Mesenchymal stem cell (in vitro differentiated cells and primary cell): ENCODE data around the gene ADIG.
A peak's percentile ranks its signal among the peaks of the same experiment; 100 is the strongest.

Experiments used
- DNase-seq: peaks from one replicate; pipeline ENCODE4 v3.0.0-alpha.2; 2013
- H2AFZ ChIP-seq: one replicate; pipeline ENCODE4 v1.6.1; 2013; ENCODE audit warnings: low read depth, mild to moderate bottlenecking, control low read depth, inconsistent platforms, low read length, moderate library complexity
- H2AK5ac ChIP-seq: 2 replicates; pipeline ENCODE4 v1.6.1; 2013; ENCODE audit warnings: low read length, moderate library complexity, mild to moderate bottlenecking, inconsistent platforms; ENCODE audit not compliant: severe bottlenecking
- H2BK120ac ChIP-seq: one replicate; pipeline ENCODE4 v1.6.1; 2013; ENCODE audit warnings: low read depth, mild to moderate bottlenecking, inconsistent platforms, low read length, moderate library complexity
- H2BK12ac ChIP-seq, 2 experiments: one replicate each; pipeline ENCODE4 v1.6.1; 2013; ENCODE audit warnings: inconsistent platforms in 2 of 2, low read length in 2 of 2, mild to moderate bottlenecking in 2 of 2, moderate library complexity in 2 of 2, control low read depth in 1 of 2
- H2BK15ac ChIP-seq: one replicate; pipeline ENCODE4 v1.6.1; 2013; ENCODE audit warnings: mild to moderate bottlenecking, low read depth, inconsistent platforms; ENCODE audit not compliant: poor library complexity, severe bottlenecking
- H2BK5ac ChIP-seq: 2 replicates; pipeline ENCODE4 v1.6.1; 2013; ENCODE audit warnings: low read depth, mild to moderate bottlenecking, low read length, control low read depth, inconsistent platforms; ENCODE audit not compliant: poor library complexity, severe bottlenecking
- H3K14ac ChIP-seq, 2 experiments: one replicate each; pipeline ENCODE4 v1.6.1; 2013; ENCODE audit warnings: inconsistent platforms in 2 of 2, low read length in 2 of 2, control low read depth in 1 of 2, mild to moderate bottlenecking in 1 of 2, moderate library complexity in 1 of 2
- H3K18ac ChIP-seq, 2 experiments: one replicate each; pipeline ENCODE4 v1.6.1; 2013; ENCODE audit warnings: inconsistent platforms in 2 of 2, low read length in 2 of 2, control low read depth in 1 of 2, low read depth in 1 of 2, mild to moderate bottlenecking in 1 of 2
- H3K23ac ChIP-seq, 2 experiments: one replicate each; pipeline ENCODE4 v1.6.1; 2013; ENCODE audit warnings: inconsistent platforms in 2 of 2, low read length in 2 of 2, mild to moderate bottlenecking in 2 of 2, moderate library complexity in 2 of 2, control low read depth in 1 of 2
- H3K27ac ChIP-seq: 2 replicates; pipeline ENCODE4 v1.5.1; 2013; ENCODE audit warnings: mild to moderate bottlenecking, moderate library complexity, low read length, control low read depth, inconsistent platforms; ENCODE audit not compliant: poor library complexity, severe bottlenecking
- H3K27me3 ChIP-seq, 2 experiments: 2 replicates each; pipeline versions ENCODE4 v1.6.1 to v1.7.0; 2013; ENCODE audit warnings: low read length in 2 of 2, mild to moderate bottlenecking in 2 of 2, moderate library complexity in 2 of 2, control low read depth in 1 of 2, inconsistent platforms in 1 of 2; ENCODE audit not compliant: control insufficient read depth in 1 of 2, insufficient read depth in 1 of 2
- H3K36me3 ChIP-seq, 2 experiments: 2 replicates each; pipeline versions ENCODE4 v1.6.1 to v1.7.0; 2013; ENCODE audit warnings: low read length in 2 of 2, control low read depth in 1 of 2, inconsistent platforms in 1 of 2, low read depth in 1 of 2, mild to moderate bottlenecking in 1 of 2; ENCODE audit not compliant: insufficient read depth in 2 of 2, control insufficient read depth in 1 of 2
- H3K4ac ChIP-seq, 2 experiments: one replicate each; pipeline ENCODE4 v1.6.1; 2013; ENCODE audit warnings: inconsistent platforms in 2 of 2, low read length in 2 of 2, mild to moderate bottlenecking in 2 of 2, moderate library complexity in 2 of 2, control low read depth in 1 of 2, low read depth in 1 of 2
- H3K4me1 ChIP-seq: 2 replicates; pipeline ENCODE4 v1.6.1; 2013; ENCODE audit warnings: low read depth, low read length, control low read depth; ENCODE audit not compliant: control insufficient read depth, insufficient read depth
- H3K4me2 ChIP-seq: 2 replicates; pipeline ENCODE4 v1.6.1; 2013; ENCODE audit warnings: low read length, mild to moderate bottlenecking, inconsistent platforms; ENCODE audit not compliant: poor library complexity, severe bottlenecking
- H3K4me3 ChIP-seq, 2 experiments: 2 replicates each; pipeline versions ENCODE4 v1.5.1 to v1.7.0; 2013; ENCODE audit warnings: low read length in 2 of 2, mild to moderate bottlenecking in 2 of 2, control low read depth in 1 of 2, low read depth in 1 of 2; ENCODE audit not compliant: insufficient read depth in 1 of 2
- H3K79me1 ChIP-seq: replicated peaks from 2 replicates; pipeline ENCODE4 v1.6.1; 2013; ENCODE audit warnings: mild to moderate bottlenecking, control low read depth, low read length, inconsistent platforms; ENCODE audit not compliant: poor library complexity, severe bottlenecking
- H3K9ac ChIP-seq: 2 replicates; pipeline ENCODE4 v1.7.0; 2013; ENCODE audit warnings: mild to moderate bottlenecking, low read length, moderate library complexity
- H3K9me3 ChIP-seq: 2 replicates; pipeline ENCODE4 v1.7.0; 2013; ENCODE audit warnings: mild to moderate bottlenecking, low read length; ENCODE audit not compliant: control insufficient read depth
- H4K8ac ChIP-seq: one replicate; pipeline ENCODE4 v1.6.1; 2013; ENCODE audit warnings: inconsistent platforms, mild to moderate bottlenecking, low read length, moderate library complexity
- H4K91ac ChIP-seq: one replicate; pipeline ENCODE4 v1.6.1; 2013; ENCODE audit warnings: mild to moderate bottlenecking, low read length, inconsistent platforms
- WGBS: methylation state at CpG from one replicate; pipeline ENCODE4 v1.1.7; 2013; ENCODE audit warnings: mixed read lengths; 5-methylcytosine and 5-hydroxymethylcytosine counted together

Gene ADIG

DNA sequence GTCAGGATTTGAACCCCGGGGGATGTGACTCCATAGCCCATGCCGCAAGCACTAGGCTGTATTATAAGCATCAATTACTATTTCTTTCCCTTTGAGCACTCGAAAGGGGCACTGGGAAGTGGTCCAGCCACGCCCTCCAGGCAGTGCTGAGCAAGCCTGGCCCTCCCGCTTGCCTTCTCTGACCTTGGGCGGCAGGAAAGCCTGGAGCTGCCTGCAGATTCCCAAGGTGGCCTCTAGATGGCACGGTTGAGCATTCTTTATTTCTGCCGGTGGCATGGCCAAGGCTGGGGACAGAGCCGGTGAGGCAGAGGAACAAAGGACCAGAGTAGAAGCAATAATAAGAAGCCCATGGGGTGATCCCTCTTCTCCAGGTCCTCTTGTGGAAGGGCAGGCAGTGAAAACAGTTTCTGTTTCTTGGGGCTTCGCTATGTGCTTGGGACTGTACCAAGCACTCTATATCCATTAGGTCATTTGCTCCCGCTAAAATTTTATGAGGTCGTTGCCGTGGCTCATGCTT, 52.6 kb downstream of the ADIG start:
- no peak overlapping the region for H4K8ac ChIP-seq
- no peak overlapping the region for H3K4me3 ChIP-seq
- no peak overlapping the region for H3K14ac ChIP-seq
- H3K18ac ChIP-seq, result no peak overlapping the region
- H2BK15ac ChIP-seq, result no peak overlapping the region
- no peaks in the 10 kb centered on the region for H3K79me1 ChIP-seq
- H3K4me1 ChIP-seq, result peaks cover 4% of the 10 kb centered on the region
- H3K27me3 ChIP-seq, result peaks cover 0 to 26% of the 10 kb centered on the region in 2 experiments
- no peaks in the 10 kb centered on the region for H3K9me3 ChIP-seq
- H3K36me3 ChIP-seq, result peaks cover 0 to under 1% of the 10 kb centered on the region in 2 experiments
- H2AK5ac ChIP-seq, result no peak overlapping the region
- H2BK12ac ChIP-seq, result no peak overlapping the region
- no peak overlapping the region for H2BK5ac ChIP-seq
- H3K4me2 ChIP-seq, result no peak overlapping the region
- H3K27ac ChIP-seq, result no peak overlapping the region
- H3K9ac ChIP-seq, result no peak overlapping the region
- H3K23ac ChIP-seq, result no peak overlapping the region
- peak; percentile 47 for DNase-seq
- no peak overlapping the region for H4K91ac ChIP-seq
- no peak overlapping the region for H3K4ac ChIP-seq
- WGBS, result 38% methylated on average over 13 of the region's 13 CpGs
- no peak overlapping the region for H2BK120ac ChIP-seq
- H2AFZ ChIP-seq, result no peak overlapping the region

DNA sequence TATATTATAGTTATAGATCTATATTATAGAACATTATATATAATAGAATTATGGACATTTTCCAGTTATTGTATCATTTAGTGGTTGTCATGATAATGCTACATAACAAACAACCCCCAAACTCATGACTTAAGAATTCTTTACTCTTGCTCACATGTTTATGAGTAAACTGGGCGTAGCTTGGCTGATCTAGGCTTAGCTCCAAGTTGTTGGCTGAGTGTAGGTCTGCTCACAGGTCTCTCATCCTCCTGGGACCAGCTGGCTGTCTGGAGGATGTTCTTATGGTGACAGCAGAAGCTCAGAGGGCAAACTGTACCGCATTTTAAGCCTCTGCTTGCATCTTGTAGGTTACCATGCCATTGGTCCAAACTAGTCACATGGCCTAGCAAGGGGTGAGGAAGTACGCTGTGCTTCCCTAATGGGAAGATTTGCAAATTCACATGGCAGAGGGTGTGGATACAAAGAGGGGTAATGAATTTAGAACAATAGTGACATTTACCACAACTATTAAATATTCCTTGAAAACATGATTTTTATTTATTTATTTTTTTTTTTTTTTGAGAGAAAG, 54.8 kb downstream of the ADIG start:
- Histone ChIP-seq H3K27me3 (peaks cover 0 to 34% of the 10 kb centered on the region in 2 experiments), H2AK5ac (no peak overlapping the region), H2BK5ac (no peak overlapping the region), H3K23ac (no peak overlapping the region), H3K4ac (no peak overlapping the region), H3K27ac (no peak overlapping the region), H2AFZ (no peak overlapping the region), H2BK120ac (no peak overlapping the region), H2BK15ac (no peak overlapping the region), H3K4me1 (peaks cover 4% of the 10 kb centered on the region), H3K9ac (no peak overlapping the region), H3K9me3 (no peaks in the 10 kb centered on the region), H4K8ac (no peak overlapping the region), H3K4me3 (no peak overlapping the region), H3K4me2 (no peak overlapping the region), H3K79me1 (no peaks in the 10 kb centered on the region), H3K36me3 (peaks cover 0 to 8% of the 10 kb centered on the region in 2 experiments), H4K91ac (no peak overlapping the region), H2BK12ac (no peak overlapping the region), H3K14ac (no peak overlapping the region), H3K18ac (no peak overlapping the region)
- peak; percentile 53 for DNase-seq
- 40% methylated on average over 2 of the region's 3 CpGs for WGBS
